ENCODE data around the gene SURF4. TPM values are rescaled to one million over a fixed set of nuclear protein-coding genes. Genes with fewer than 3 reads are reported as not detected.

The SURF4 gene
- 134 TPM for total RNA-seq (2021; ENCODE audit: unreplicated experiment)
- 117 and 158 TPM in 2 replicates for polyA plus RNA-seq (2012)
- Bru-seq, nascent RNA = percentile 92 among the genes with signal in this experiment
- percentile 99 among the genes with signal in this experiment for BruChase-seq, experiment 1, labeled RNA remaining after a 6-hour chase
- BruChase-seq, experiment 2, labeled RNA remaining after a 2-hour chase = percentile 97 among the genes with signal in this experiment
- long read RNA-seq, transcript SURF4-207 (5 exons, 2,863 nt) = minor isoform, 6 of 374 reads
- long read RNA-seq, transcript SURF4-202 (6 exons, 2,984 nt) = major isoform, 271 of 374 reads
- long read RNA-seq, partial matches to known transcripts = 11 of 374 reads
- long read RNA-seq, other reads (novel, unspliced or antisense) = 86 of 374 reads

DNA sequence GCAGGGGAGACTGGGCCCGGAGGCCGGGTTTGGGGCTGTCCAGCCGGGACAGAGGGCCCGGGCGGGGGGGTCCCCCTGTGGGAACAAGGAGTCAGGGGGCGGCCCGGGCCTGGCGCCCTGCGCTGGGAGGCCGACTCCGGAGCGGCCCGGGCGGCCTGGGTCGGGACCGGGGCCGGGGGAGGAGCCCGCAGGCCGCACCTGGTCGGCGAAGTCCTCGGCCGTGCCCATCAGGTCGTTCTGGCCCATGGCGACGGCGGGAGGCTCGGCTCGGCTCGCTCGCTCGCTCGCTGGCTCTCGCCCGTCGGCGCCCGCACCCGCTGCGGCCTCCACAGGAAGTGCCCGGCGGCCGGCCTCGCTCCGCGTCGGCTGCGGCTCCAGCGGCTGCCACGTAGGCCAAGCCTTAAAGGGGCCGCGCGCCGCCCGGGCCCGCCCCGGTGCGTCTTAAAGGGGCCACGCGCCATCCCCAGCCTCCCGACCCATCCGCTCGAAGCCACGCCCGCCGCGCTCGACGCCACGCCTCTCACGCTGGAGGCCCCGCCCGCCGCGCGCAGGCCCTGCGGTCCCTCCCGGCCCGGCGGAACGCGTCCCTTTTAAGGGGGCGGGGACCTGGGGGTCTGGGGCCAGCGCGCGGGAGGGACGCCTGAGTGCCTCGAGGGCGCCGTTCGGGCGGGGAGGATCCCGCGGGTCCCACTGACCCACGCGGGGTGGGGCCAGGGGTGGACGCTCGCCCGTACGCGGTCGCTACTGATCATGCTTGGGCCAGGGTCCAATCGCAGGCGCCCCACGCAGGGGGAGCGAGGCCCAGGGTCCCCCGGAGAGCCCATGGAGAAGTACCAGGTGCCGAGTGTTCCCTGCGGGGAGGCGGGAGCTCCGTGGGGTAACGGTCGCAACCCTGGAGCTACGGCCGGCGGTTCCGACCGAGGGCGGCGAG lies at the start of gene SURF4, which contains the start of gene STKLD1:
SURF4 (minus strand) TSS at position 337 of the 931 bp plus-strand sequence; CDS start at position 246, 91 bp downstream.
STKLD1 (plus strand) TSS at position 643 of the 931 bp plus-strand sequence; CDS start at position 751, 108 bp downstream.
- BruUV-seq (replicated peaks) = no TSS peak
- POLR2A ChIA-PET = interaction anchor here (1.7 to 2.7 kb wide), 2 partner anchors 20 to 28 kb away, joined by 7 to 15 read pairs; partner anchors contain the start of genes MED22, RPL7A, SURF1 and SURF2
- TF ChIP-seq SP1 (IDR thresholded peaks at IDR 0.05; ENCODE audit: low read depth) = peak; percentile 87
- no peak for TF ChIP-seq CBX3 (IDR thresholded peaks at IDR 0.05; ENCODE audit: low read depth)
- TF ChIP-seq, protein P1, sequence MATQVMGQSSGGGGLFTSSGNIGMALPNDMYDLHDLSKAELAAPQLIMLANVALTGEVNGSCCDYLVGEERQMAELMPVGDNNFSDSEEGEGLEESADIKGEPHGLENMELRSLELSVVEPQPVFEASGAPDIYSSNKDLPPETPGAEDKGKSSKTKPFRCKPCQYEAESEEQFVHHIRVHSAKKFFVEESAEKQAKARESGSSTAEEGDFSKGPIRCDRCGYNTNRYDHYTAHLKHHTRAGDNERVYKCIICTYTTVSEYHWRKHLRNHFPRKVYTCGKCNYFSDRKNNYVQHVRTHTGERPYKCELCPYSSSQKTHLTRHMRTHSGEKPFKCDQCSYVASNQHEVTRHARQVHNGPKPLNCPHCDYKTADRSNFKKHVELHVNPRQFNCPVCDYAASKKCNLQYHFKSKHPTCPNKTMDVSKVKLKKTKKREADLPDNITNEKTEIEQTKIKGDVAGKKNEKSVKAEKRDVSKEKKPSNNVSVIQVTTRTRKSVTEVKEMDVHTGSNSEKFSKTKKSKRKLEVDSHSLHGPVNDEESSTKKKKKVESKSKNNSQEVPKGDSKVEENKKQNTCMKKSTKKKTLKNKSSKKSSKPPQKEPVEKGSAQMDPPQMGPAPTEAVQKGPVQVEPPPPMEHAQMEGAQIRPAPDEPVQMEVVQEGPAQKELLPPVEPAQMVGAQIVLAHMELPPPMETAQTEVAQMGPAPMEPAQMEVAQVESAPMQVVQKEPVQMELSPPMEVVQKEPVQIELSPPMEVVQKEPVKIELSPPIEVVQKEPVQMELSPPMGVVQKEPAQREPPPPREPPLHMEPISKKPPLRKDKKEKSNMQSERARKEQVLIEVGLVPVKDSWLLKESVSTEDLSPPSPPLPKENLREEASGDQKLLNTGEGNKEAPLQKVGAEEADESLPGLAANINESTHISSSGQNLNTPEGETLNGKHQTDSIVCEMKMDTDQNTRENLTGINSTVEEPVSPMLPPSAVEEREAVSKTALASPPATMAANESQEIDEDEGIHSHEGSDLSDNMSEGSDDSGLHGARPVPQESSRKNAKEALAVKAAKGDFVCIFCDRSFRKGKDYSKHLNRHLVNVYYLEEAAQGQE (IDR thresholded peaks at IDR 0.05; ENCODE audit: low read depth) = no peak
- no peak for TF ChIP-seq JUND (IDR thresholded peaks at IDR 0.05)
- TF ChIP-seq, protein P2, sequence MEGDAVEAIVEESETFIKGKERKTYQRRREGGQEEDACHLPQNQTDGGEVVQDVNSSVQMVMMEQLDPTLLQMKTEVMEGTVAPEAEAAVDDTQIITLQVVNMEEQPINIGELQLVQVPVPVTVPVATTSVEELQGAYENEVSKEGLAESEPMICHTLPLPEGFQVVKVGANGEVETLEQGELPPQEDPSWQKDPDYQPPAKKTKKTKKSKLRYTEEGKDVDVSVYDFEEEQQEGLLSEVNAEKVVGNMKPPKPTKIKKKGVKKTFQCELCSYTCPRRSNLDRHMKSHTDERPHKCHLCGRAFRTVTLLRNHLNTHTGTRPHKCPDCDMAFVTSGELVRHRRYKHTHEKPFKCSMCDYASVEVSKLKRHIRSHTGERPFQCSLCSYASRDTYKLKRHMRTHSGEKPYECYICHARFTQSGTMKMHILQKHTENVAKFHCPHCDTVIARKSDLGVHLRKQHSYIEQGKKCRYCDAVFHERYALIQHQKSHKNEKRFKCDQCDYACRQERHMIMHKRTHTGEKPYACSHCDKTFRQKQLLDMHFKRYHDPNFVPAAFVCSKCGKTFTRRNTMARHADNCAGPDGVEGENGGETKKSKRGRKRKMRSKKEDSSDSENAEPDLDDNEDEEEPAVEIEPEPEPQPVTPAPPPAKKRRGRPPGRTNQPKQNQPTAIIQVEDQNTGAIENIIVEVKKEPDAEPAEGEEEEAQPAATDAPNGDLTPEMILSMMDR (IDR thresholded peaks at IDR 0.05 in 2 of 3, conservative IDR thresholded peaks at IDR 0.05 in 1 of 3; ENCODE audit: borderline replicate concordance in 1 of 3, insufficient read depth in 1 of 3, low read depth in 2 of 3, low read length in 2 of 3) = no peak
- TF ChIP-seq CEBPB (IDR thresholded peaks at IDR 0.05; ENCODE audit: low read depth) = no peak
- TF ChIP-seq ZFX (IDR thresholded peaks at IDR 0.05) = peak; percentile 98
- TF ChIP-seq, protein P3, sequence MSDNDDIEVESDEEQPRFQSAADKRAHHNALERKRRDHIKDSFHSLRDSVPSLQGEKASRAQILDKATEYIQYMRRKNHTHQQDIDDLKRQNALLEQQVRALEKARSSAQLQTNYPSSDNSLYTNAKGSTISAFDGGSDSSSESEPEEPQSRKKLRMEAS (IDR thresholded peaks at IDR 0.05) = peak; percentile 96
- no peak for TF ChIP-seq EZH2phosphoT487 (IDR thresholded peaks at IDR 0.05; ENCODE audit: borderline replicate concordance)
- TF ChIP-seq EZH2 (IDR thresholded peaks at IDR 0.05) = no peak
- TF ChIP-seq, protein P4, sequence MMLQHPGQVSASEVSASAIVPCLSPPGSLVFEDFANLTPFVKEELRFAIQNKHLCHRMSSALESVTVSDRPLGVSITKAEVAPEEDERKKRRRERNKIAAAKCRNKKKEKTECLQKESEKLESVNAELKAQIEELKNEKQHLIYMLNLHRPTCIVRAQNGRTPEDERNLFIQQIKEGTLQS (IDR thresholded peaks at IDR 0.05) = no peak
- peak; percentile 95 for TF ChIP-seq TCF7L2 (IDR thresholded peaks at IDR 0.05; ENCODE audit: borderline replicate concordance, extremely low read depth, insufficient read depth, insufficient read length)
- peak; percentile 94 for TF ChIP-seq POLR2AphosphoS5 (IDR thresholded peaks at IDR 0.05; ENCODE audit: low read depth, low read length)
- peak; percentile 76 for TF ChIP-seq POLR2A (IDR thresholded peaks at IDR 0.05; ENCODE audit: borderline replicate concordance, extremely low read depth, insufficient read depth, insufficient read length)
- TF ChIP-seq, protein P5, sequence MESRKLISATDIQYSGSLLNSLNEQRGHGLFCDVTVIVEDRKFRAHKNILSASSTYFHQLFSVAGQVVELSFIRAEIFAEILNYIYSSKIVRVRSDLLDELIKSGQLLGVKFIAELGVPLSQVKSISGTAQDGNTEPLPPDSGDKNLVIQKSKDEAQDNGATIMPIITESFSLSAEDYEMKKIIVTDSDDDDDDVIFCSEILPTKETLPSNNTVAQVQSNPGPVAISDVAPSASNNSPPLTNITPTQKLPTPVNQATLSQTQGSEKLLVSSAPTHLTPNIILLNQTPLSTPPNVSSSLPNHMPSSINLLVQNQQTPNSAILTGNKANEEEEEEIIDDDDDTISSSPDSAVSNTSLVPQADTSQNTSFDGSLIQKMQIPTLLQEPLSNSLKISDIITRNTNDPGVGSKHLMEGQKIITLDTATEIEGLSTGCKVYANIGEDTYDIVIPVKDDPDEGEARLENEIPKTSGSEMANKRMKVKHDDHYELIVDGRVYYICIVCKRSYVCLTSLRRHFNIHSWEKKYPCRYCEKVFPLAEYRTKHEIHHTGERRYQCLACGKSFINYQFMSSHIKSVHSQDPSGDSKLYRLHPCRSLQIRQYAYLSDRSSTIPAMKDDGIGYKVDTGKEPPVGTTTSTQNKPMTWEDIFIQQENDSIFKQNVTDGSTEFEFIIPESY (IDR thresholded peaks at IDR 0.05; ENCODE audit: extremely low read depth, insufficient replicate concordance, low read length) = no peak
- TF ChIP-seq FOSL1 (IDR thresholded peaks at IDR 0.05; ENCODE audit: low read depth) = no peak

More for the DNA sequence above, at the start of gene SURF4, which contains the start of gene STKLD1:
- H3K27ac ChIP-seq (ENCODE audit: low read depth, low read length) = peak within 1 kb of the TSS; percentile 91
- peaks cover 49% of the 10 kb centered on the region for H3K79me2 ChIP-seq (ENCODE audit: insufficient read depth, low read length)
- peak within 1 kb of the TSS; percentile 94 for H3K9ac ChIP-seq (ENCODE audit: low read length)
- H4K20me1 ChIP-seq (ENCODE audit: insufficient read depth) = 0 out of 2 replicates have a peak, but pooled peaks cover 9% of the 10 kb centered on the region
- peak within 1 kb of the TSS; percentile 59 to 95 for H3K4me3 ChIP-seq (replicated peaks in 1 of 2; ENCODE audit: low read depth in 1 of 2, low read length in 2 of 2)
- H2AFZ ChIP-seq (ENCODE audit: low read depth, low read length, poor library complexity, severe bottlenecking) = no peak within 1 kb of the TSS
- no peaks in the 10 kb centered on the region for H3K27me3 ChIP-seq (ENCODE audit: insufficient read depth, low read length)
- intact Hi-C loops (cut with micrococcal nuclease) = no loop called here
- H3K9me2 ChIP-seq (ENCODE audit: insufficient read depth) = no peaks in the 10 kb centered on the region
- H3K9me3 ChIP-seq (ENCODE audit: control insufficient read depth in 1 of 2, insufficient read depth in 1 of 2, low read depth in 1 of 2, low read length in 2 of 2) = no peaks in the 10 kb centered on the region
- CTCF ChIA-PET = no interaction called here
- ATAC-seq (peak; percentile 93), DNase-seq (ENCODE audit: low read depth, low spot score) (peak; percentile 90)
- peak within 1 kb of the TSS; percentile 76 for H3K4me2 ChIP-seq (ENCODE audit: low read length)
- peaks cover 6 to 14% of the 10 kb centered on the region in 2 experiments; a peak in 3 of 4 replicates for H3K36me3 ChIP-seq (ENCODE audit: control insufficient read depth in 1 of 2, insufficient read depth in 2 of 2, low read length in 2 of 2)
- H3K4me1 ChIP-seq (ENCODE audit: control insufficient read depth in 1 of 2, insufficient read depth in 2 of 2, low read length in 2 of 2) = peaks cover 21 to 29% of the 10 kb centered on the region in 2 experiments
- RAD21 ChIA-PET (ENCODE audit: low non-redundant PET in 1 of 2, low total read pairs in 2 of 2, uncharacterized antibody in 2 of 2, unreplicated experiment in 2 of 2) = no interaction called here

Data from HCT116 (cell line).